ENCODE data around the gene MICB.
"Not testable (repeated sequence)": the region's sequence is repeated elsewhere in the genome, so short reads cannot be mapped to it uniquely, and the experiment has no call there.

The MICB gene

DNA sequence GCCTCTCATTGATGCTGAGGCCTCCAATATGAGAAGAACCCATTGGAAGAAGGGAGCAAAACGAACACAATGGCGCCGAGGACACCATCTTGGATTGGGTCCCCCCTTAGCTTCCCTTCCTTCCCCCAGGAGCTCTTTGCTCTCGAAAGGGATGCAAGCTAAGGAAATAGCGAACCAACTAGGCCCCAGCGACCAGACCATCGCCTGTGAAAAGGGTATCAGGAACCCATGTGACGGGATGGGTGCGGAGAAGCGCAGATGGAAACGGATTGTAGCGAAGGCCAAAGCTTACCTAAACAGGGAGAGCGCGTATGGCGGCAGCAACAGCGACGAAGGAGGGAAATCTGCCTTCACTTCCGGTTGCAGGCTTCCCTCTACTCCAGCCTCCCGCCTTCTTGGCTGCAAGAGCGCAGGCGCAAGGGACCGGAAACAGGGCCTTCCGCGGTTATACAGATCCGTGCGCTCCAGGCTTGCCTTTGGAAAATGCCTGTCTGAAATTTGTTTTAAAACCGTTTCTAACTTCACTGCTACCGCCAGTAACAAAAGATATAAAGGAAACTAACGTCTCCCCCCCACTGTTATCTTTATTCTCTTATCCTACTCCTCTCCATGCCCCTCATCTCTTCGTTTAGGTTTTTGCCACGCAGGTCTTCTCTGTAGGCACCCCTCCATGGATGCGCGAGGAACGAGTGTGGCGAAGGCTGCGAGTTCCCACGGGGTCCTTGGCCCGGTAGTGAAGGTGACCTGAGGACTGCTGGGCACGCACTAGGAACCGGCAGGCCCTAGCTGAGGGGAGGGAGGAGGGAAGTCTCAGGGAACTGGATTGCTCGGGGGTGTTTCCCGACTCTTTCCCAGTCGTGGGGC lies 43.9 kb downstream of the MICB start, which contains the start of gene DDX39B:
Gene DDX39B (minus strand): TSS at position 346 of the 864 bp plus-strand sequence. CDS start 1,471 bp downstream, outside the sequence.
- peak; percentile 96 for DNase-seq

DNA sequence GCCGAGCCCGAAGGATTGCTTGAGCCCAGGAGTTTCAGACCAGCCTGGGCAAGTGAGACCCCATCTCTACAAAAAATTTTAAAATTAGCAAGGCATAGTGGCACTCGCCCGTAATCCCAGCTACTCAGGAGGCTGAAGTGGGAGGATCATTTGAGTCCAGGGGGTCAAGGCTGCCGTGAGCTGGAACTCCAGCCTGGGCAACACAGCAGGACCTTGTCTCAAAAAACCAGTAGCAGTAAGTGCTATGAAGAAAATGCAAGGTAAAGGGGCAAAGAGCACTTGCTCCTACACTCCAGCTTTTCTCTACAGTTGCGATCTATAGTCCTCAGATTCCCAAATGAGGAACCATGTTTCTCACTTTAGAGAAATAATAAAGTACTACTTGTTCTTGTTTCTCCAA lies 45.7 kb downstream of the MICB start:
- no peak for DNase-seq

DNA sequence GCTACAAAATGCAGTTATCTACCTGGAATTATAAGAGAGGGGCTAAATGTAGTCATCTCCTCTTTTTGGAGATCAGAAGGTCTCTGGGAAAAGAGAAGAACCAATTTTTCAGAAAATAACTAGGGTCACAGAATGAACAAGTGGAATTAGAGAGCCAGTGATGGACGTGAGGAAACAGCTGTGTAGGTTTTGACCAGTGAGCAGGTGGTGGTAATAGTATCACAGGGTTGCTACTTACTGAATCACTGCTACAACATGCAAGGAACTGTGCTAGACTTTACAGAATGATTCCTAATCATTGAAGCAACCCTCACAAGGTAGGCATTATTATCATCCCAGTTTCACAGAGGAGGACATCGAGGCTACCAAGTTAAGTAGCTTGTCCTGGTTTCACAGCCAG lies 46.7 kb downstream of the MICB start:
- DNase-seq: no peak

DNA sequence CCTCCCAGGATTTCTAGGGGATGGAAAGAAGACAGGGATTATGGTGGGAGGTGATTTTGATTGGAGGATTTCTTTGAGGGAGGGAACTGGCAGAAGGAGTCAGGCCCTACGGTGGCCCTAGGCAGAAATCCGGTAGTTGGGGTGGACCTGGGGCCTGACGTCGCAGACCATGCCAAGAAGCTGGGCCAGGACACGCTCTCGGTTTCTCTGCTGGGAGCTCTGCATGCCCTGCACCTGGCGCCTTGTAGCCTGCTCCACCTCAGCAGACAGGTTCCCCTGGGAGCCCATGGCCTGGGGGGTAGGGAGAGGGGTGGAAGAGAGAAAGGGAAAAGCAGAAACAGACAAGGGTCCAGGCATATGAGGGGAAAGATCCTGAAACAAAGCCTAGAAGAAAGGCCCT lies 47.3 kb downstream of the MICB start:
- no peak for DNase-seq

DNA sequence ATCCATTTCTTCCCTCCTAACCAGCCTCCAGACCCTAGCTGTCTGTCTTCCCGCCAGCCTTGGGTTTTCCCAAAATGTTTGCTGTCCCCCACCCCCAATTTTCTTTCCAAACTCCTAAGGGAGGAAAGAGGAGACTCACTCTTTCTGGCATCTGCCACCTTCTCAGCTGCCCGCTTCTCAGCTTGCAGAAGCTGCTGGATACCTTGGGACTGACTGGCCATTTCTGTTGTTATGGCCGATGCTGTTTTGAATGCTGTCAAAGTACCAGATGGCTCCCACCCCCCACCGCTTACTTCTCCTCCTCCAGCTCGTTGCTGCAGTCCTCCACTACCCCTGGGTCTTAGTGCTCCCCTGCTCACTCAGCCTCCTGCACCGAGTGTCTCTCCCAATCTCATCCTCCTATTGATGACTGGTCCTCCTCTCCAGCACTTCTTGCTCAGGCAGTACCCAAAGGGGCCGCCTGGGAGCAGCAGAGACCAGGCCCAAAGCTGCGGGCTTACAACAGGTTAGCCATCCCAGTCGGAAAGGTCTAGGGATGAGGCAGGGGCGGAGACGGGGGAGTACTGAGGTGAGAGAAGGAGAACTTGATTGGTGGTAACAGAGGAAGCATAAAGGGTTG lies 48.5 kb downstream of the MICB start, which contains the start of gene ATP6V1G2:
Gene ATP6V1G2 (minus strand): TSS at position 270 of the 619 bp plus-strand sequence. CDS start 49 bp downstream, at position 221.
- DNase-seq: peak; percentile 94

DNA sequence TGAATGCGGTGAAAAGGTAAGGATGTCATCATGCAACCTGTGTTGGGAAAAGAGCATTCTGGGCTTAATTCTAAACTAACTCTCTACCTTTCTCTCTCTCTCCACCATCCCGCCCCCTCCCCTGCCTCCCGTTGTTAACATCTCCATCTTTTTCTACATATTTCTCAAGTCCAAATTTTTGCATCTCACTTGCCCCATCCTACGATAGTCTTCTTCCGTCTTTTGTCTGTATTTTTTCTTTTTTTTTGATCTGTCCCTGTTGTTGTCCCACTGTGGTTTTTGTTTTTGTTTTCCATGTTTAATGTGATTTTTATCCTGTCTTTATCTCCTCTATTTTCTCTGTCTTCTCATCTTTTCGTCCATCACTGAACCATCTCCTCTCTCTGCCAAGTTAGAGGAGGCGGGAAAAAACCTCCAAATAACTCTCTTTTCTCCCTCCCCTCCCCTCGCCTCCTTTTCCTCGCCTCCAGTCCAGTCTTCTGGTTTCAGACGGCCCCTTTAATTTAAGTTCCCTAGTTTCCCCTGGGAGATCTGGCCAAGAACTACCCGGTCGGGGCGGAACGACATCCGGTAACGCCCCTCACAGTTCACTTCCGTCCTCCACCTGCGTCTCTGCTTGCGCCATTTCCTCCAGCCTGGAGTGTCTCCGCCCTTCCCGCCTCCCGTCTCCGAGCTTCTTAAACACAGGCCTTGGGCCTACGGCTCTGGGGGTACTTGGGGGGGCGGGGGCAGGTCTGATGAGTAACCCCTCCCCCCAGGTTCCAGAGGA lies 49.2 kb downstream of the MICB start, which contains the start of gene NFKBIL1:
Gene NFKBIL1 (plus strand): TSS at position 651 of the 769 bp plus-strand sequence. CDS start 87 bp downstream, at position 738.
- peak; percentile 96 for DNase-seq

DNA sequence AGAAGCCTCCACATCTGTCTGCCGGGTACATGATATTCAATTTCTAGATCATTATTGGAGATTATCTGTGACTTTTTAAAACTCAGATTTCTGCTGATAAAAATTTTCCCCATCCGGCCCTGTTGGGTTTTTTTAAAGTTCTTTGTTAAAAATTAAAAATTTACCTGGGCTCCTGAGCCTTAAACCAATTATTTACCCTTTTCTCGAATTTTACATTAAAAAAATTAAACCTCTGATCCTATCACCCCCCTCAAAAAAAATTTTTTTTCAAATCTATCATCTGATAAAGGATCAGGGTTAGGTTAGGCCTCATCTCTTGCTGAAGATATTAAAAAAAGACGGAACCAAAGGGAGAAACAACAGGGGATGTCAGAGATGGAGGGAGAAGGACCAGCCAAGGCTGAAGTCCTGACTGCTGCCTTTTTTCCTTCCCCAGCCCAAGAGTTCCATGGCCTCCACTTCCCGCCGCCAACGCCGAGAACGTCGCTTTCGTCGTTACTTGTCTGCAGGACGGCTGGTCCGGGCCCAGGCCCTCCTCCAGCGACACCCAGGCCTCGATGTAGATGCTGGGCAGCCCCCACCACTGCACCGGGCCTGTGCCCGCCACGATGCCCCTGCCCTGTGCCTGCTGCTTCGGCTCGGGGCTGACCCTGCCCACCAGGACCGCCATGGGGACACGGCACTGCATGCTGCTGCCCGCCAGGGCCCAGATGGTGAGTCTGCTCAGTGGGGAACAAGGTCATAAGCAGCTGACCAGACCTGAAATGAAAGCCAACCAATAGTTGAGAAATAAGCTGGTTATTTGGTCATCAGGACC lies 50.0 kb downstream of the MICB start:
- DNase-seq: no peak

DNA sequence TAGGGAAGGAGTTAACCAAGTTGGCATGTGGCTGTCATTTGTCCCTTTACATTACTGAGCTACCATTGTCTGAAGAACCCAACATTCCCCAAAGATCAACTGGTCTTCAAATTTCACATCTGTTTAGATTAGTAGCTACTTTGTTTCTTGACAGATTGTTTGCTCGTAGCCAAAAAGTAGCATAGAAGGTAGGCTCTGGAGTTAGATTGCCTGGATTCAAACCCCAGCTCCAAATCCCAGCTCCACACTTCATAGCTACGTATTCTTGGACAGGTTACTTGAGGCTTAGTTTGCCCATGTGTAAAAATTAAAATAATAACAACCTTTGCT lies 50.6 kb downstream of the MICB start:
- no peak for DNase-seq

DNA sequence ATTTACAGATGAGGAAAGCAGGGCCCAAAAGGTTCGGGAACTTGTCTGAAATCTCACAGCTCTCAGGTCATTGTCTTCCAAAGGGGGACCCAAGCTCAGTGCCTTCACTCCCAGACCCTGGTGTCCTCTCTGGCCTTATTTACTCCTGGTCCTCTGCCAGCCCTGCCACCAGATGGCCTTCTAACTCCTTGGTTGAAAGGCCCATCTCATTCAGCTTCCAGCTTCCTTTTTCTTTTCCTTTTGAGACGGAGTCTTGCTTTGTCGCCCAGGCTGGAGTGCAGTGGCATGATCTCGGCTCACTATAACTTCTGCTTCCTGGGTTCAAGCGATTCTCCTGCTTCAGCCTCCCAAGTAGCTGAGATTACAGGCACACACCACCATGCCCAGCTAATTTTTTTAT lies 53.4 kb downstream of the MICB start:
- DNase-seq: not testable (repeated sequence)

DNA sequence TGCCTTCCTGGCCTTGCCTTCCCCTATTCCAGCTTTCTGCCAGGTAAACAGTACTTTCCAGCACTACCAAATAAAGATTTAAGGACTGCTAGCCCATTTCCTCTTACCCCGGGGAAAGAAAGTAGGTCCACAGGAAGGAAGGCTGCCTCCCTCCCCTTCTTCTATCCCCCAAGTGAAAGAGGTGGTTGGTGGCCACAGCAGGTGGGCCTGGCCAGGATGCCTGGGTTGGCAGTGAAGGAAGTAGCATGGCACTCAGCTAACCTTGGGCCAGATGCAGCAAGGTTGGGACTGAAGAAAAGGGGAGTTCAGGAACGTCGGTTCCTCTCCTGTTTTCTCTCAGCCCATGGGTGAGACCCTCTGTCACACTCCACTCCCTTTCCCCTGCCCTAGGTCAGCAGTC lies 58.4 kb downstream of the MICB start:
- no peak for DNase-seq

DNA sequence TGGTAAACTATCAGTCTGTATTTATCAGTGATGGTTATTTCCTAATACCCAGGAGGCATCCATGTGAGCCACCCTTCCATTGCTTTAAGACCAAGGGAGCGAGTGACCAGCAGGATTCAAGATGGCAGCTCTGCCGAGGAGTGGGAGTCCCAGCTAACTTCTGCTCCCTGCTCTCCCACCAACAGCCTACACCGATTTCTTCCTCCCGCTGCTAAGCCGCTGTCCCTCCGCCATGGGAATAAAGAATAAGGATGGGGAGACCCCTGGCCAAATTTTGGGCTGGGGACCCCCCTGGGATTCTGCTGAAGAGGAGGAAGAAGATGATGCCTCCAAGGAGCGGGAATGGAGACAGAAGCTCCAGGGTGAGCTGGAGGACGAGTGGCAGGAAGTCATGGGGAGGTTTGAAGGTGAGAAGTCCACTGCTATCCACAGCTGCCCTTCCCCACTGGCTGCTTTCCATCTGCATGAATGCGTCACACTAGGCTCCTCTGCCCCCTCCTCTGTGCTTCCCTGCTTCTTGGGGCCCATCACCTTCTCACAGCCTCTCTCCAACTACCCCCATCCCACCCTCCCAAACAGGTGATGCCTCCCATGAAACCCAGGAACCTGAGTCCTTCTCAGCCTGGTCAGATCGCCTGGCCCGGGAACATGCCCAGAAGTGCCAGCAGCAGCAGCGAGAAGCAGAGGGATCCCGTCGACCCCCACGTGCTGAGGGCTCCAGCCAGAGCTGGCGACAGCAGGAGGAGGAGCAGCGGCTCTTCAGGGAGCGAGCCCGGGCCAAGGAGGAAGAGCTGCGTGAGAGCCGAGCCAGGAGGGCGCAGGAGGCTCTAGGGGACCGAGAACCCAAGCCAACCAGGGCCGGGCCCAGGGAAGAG lies 59.7 kb downstream of the MICB start:
- no peak for DNase-seq

DNA sequence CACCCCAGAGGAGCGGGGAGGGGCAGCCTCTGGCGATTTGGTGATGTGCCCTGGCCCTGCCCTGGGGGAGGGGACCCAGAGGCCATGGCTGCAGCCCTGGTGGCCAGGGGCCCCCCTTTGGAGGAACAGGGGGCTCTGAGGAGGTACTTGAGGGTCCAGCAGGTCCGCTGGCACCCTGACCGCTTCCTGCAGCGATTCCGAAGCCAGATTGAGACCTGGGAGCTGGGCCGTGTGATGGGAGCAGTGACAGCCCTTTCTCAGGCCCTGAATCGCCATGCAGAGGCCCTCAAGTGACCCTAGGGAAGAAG lies 60.3 kb downstream of the MICB start:
- DNase-seq: no peak

DNA sequence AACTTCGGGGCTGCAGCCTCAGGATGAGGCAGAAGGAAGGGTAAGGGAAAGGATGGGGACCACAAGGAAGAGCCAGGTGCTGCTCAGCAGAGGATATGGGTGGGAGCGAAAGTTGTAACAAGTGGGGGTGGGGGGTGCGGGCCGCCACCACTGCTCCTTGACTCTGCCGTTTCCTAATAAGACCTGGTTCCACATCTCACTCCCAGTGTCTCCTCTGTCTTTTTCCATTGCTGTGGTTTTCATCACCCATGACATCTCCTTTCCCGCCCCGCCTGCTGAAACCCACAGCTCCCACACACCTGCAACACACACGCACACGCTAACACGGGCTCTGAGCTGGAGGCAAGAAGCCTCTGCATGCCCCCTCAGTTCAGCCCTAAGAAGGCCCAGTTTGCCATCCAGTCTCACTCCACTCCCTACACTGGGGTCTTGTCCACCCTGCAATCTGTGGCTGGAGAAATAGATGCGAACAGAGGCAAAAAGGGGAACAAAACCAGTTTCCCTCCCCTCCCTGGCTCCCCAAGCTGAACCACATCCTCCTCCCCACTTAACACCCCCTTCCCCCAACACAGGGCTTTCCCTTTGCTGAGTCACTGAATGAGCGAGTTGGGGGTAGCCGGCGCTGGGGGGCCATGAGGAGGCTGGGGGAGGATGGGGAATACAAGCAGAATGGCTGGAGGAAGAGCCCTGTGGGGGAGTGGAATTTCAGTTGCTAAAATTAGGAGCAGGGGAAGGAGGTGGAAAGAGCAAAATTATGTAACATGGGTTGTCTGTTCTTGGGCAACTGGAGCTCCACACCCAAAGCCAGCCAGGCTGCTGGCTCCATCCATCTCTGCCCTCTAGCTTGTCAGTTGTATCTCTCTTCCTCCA lies 60.9 kb downstream of the MICB start:
- DNase-seq: no peak

DNA sequence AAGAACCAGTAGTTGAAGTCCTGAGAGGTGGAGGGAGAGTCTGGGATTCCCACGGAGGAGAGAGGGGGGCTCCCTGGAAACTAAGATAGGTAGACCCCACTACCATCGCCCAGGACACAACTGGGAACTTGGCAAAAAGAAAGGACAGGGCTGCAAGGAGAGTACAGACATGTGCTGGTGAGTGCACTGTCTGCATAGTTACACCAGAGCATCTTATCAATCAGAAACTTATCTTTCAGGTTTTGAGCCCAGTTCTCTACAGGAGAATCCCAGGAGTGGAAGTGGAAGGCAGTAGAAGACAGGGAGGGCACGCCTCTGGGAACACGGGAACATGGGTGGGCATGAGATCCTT lies 61.6 kb downstream of the MICB start:
- DNase-seq: no peak

DNA sequence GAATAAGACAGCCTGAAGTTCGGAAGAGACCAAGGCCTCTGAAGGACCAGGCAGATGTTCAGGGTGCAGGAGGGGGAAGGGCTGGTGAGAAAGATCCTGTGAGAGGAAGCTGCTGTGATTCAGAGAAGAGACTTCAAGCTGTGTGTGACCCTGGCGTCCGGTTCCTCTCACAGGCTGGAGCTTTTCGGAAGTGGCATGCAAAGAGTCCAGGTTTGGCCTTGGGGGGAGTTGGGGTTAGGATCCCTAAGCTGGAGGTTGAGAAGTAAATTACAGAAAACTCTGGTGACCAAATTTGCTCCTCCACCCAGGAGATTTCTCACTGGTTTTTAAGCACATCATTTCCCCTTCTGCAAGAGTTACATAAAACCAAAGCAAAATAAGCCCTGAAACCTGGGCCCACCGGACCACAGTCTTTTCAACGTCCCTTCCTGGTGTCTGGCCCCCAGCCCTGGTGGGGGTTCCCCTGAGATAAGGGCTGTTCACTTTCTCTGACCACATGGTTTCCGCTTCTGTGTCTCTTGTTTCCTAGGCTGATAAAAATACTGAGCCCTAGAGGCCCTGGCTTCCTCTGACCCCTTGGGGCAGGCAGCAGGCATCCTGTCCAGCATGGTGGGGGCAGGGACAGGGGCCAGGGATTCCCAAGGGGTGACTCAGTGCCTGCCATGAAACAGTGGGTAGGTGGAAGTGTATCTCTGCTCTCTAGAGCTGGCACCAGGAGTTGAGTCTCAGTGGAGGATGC lies 62.2 kb downstream of the MICB start:
- no peak for DNase-seq

DNA sequence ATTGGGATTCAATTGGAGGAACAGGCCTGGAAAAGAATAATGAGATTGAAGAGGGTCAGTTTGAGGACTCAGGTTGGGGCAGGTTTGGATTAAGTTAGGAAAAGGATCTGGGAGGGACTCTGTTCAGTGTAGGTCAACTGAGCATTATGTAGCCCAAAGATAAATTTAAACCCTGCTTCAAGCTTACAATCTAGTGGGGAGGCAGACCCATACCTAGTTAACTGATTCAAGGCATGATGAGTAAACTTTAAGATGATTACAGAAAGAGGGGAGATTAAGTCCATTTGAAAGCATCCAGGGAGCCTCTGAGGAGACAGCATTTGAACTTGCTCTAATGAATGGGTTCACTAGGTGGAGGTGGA lies 62.7 kb downstream of the MICB start:
- DNase-seq: no peak
